Activated CD8-positive, alpha-beta T cell treated with anti-CD3 and anti-CD28 coated beads, Interleukin-2, amount 10 ng/mL, durations not matched to agents 7 days and 5 days (primary cell): ENCODE results near the gene TGFBR3L. TPM values are rescaled to one million over a fixed set of nuclear protein-coding genes. Genes with fewer than 3 reads are reported as not detected.
"Not testable (repeated sequence)": the region's sequence is repeated elsewhere in the genome, so short reads cannot be mapped to it uniquely, and the experiment has no call there.

Source experiments
- ATAC-seq: fragments of 150-1000 bp; cut with Tn5 transposase; one replicate; pipeline ENCODE4 v1.10.0; 2021; ENCODE audit warnings: moderate library complexity
- CTCF ChIA-PET: fragments of 350-600 bp; sonication (Branson Sonifier 250); formaldehyde crosslinking; loops from one replicate; lab custom pipeline; 2021; ENCODE audit warnings: antibody characterized with exemption; lab: Charles Lee
- POLR2A ChIA-PET: fragments of 350-600 bp; sonication (Branson Sonifier 250); formaldehyde crosslinking; loops from one replicate; lab custom pipeline; 2021; ENCODE audit warnings: antibody characterized with exemption; lab: Charles Lee
- DNase-seq: peaks from one replicate; pipeline ENCODE4 v3.0.0-alpha.2; 2020
- H3K27ac Mint-ChIP-seq: one replicate; pipeline ENCODE4 v1.8.0; 2021; ENCODE audit warnings: mild to moderate bottlenecking, mixed read lengths
- H3K27me3 Mint-ChIP-seq: one replicate; pipeline ENCODE4 v1.8.0; 2021; ENCODE audit warnings: low read depth, mixed read lengths
- H3K36me3 Mint-ChIP-seq: one replicate; pipeline ENCODE4 v1.8.0; 2021; ENCODE audit warnings: low read depth, mixed read lengths
- H3K4me1 Mint-ChIP-seq: one replicate; pipeline ENCODE4 v1.8.0; 2021; ENCODE audit warnings: low read depth, mixed read lengths
- H3K4me3 Mint-ChIP-seq: one replicate; pipeline ENCODE4 v1.8.0; 2021; ENCODE audit warnings: mild to moderate bottlenecking, mixed read lengths
- H3K9me3 Mint-ChIP-seq: one replicate; pipeline ENCODE4 v1.8.0; 2022; ENCODE audit warnings: mixed read lengths; ENCODE audit not compliant: insufficient read depth
- total RNA-seq, 2 experiments: library from RNA; stranded (reverse); gene quantifications; one replicate each; pipeline ENCODE4 v1.2.3, GENCODE V29; 2021

Gene TGFBR3L
- total RNA-seq, 2 experiments from 2014 or later = 2.7 to 3.6 TPM

- DNase-seq (no peak), ATAC-seq (no peak)
- Mint-ChIP-seq H3K4me3 (no peak overlapping the region), H3K27me3 (no peaks in the 10 kb centered on the region), H3K9me3 (no peaks in the 10 kb centered on the region), H3K27ac (no peak overlapping the region), H3K36me3 (peaks cover 12% of the 10 kb centered on the region), H3K4me1 (peaks cover 14% of the 10 kb centered on the region)
- CTCF ChIA-PET = interaction anchor here (5.6 kb wide), 1 partner anchor 16 kb away, joined by 50 read pairs; the partner anchor contains the start of gene TIMM44
- POLR2A ChIA-PET = no interaction called here
Observed at GRCh38 chr19:7927605-7928333, 13.1 kb downstream of the TGFBR3L start.

DNA sequence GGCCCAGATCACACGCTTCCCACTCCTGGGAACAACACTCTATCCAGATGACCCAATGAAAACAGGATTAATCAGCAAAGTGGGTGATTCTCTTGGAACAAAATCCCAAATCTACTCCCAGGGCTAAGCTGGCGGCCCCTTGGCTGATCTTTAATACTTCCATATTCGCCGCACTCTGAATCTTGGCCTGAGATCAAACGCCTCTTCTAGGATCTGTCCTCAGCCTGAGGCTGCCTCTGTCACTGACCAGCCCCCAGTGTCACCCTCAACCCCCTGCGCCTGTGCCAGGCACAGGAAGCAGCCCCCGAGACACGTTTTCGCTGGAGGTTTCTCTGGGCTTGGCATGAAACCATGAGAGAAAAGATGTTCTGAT lies 13.7 kb downstream of the TGFBR3L start:
- no peak for DNase-seq
- POLR2A ChIA-PET = no interaction called here
- CTCF ChIA-PET = interaction anchor here (0.9 to 5.6 kb wide), 5 partner anchors 11 to 59 kb away, joined by 3 to 50 read pairs (median 4); partner anchors contain the start of genes MAP2K7 and TIMM44

DNA sequence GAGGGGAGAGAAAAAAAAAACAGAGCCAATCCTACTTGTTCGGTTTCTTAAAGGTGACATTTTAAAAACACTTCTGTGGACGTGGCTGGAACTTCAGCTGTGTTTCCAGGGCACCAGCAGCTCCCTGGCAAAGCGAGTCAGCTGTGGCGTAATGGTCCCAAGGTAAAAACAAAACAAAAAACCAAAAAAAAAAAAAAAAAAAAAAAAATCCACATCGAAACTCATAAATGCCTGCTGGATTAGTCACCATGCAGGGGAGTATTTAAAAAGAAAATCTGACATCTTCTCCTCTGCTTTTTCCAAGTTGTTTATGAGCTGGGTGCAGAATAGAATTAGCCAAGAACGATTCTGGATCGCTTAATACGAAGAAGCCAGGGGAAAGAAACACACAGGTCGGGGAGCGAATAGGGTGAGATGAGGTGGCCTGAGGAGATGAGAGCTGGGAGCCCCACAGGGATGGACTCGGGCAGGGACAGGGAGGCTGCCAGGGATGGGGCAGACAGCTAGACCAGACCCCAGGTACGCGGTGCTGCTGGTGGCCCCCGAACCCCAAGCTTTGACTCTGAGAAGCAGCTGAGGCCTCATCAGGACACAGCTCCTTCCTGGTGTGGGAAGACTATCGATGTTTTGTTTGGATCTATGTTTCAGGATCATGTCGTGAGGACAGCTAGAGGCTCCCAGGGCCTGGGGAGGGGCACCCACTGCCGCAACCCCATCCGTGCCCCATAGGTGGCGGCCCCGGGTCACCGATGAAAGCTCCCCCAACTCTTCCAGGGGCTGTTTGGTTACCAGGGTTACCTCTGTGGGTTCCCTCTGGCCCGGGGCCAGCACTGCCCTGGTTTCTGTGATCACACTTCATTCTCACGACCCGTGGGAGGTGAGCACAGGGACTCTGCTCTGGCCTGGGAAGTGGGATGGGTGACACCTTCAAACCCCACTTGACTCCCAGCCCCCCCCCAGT lies 14.4 kb downstream of the TGFBR3L start:
- CTCF ChIA-PET = interaction anchor here (0.7 to 5.6 kb wide), 10 partner anchors 8 to 75 kb away, joined by 3 to 50 read pairs (median 4); partner anchors contain the start of genes MAP2K7, SNAPC2 and TIMM44
- Mint-ChIP-seq H3K27me3 (no peaks in the 10 kb centered on the region), H3K27ac (no peak overlapping the region), H3K4me3 (no peak overlapping the region), H3K4me1 (peaks cover 14% of the 10 kb centered on the region), H3K36me3 (peaks cover 10% of the 10 kb centered on the region), H3K9me3 (no peaks in the 10 kb centered on the region)
- ATAC-seq (peak; percentile 38), DNase-seq (peak; percentile 71)
- POLR2A ChIA-PET = interaction anchor here (0.6 to 1.3 kb wide), 3 partner anchors 8 to 431 kb away, joined by 3 to 5 read pairs (median 4); partner anchors contain the start of gene TIMM44

More for the DNA sequence above, 13.7 kb downstream of the TGFBR3L start:
- Mint-ChIP-seq H3K27ac (no peak overlapping the region), H3K4me1 (peaks cover 14% of the 10 kb centered on the region), H3K9me3 (no peaks in the 10 kb centered on the region), H3K4me3 (no peak overlapping the region), H3K36me3 (peaks cover 8% of the 10 kb centered on the region), H3K27me3 (no peaks in the 10 kb centered on the region)
- ATAC-seq = no peak

DNA sequence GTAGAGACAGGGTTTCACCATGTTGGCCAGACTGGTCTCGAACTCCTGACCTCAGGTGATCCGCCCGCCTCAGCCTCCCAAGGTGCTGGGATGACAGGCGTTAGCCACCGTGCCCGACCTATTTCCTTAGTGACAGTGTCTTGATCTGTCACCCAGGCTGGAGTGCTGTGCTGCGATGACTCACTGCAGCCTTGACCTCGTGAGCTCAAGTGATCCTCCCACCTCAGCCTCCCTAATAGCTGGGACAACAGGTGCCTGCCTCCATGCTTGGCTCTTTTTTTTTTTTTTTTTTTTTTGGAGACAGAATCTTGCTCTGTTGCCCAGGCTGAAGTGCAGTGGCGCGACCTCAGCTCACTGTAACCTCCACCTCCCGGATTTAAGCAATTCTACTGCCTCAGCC lies 15.4 kb downstream of the TGFBR3L start:
- Mint-ChIP-seq H3K36me3 (peaks cover 15% of the 10 kb centered on the region), H3K4me1 (peaks cover 11% of the 10 kb centered on the region)
- not testable (repeated sequence) for ATAC-seq, H3K27me3 Mint-ChIP-seq, H3K9me3 Mint-ChIP-seq, H3K27ac Mint-ChIP-seq, DNase-seq, H3K4me3 Mint-ChIP-seq
- ChIA-PET POLR2A (interaction anchor here (2.2 kb wide), 1 partner anchor 14 kb away, joined by 5 read pairs; the partner anchor contains the start of gene TIMM44), CTCF (interaction anchor here (1.0 to 5.6 kb wide), 2 partner anchors 14 to 72 kb away, joined by 4 to 50 read pairs; partner anchors contain the start of gene TIMM44)

DNA sequence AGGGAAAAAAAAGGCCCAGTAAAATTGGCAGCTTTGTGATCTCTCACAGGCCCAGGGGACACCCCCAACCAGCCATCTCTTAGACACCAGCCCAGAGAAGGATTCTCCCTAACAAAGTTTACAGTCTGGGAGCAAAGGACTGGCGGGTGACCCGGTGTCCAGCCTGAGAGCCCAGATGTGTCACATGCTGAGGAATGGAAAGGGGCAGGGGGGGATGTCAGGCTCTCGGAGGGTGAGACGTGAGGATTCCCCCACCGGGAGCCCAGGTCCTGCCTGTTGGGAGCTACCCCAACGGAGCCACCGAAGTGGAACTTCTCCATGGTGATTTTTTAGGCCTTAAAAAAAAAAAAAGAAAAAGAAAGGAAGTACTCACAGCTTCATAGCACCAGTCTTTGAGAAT lies 16.1 kb downstream of the TGFBR3L start:
- H3K27me3 Mint-ChIP-seq = no peaks in the 10 kb centered on the region
- ATAC-seq = no peak
- ChIA-PET CTCF (interaction anchor here (1.0 to 5.6 kb wide), 2 partner anchors 13 to 72 kb away, joined by 4 to 50 read pairs; partner anchors contain the start of gene TIMM44), POLR2A (interaction anchor here (2.2 kb wide), 1 partner anchor 13 kb away, joined by 5 read pairs; the partner anchor contains the start of gene TIMM44)
- no peaks in the 10 kb centered on the region for H3K9me3 Mint-ChIP-seq
- H3K36me3 Mint-ChIP-seq = peaks cover 20% of the 10 kb centered on the region
- H3K27ac Mint-ChIP-seq = no peak overlapping the region
- peaks cover 9% of the 10 kb centered on the region for H3K4me1 Mint-ChIP-seq
- no peak overlapping the region for H3K4me3 Mint-ChIP-seq
- DNase-seq = no peak

DNA sequence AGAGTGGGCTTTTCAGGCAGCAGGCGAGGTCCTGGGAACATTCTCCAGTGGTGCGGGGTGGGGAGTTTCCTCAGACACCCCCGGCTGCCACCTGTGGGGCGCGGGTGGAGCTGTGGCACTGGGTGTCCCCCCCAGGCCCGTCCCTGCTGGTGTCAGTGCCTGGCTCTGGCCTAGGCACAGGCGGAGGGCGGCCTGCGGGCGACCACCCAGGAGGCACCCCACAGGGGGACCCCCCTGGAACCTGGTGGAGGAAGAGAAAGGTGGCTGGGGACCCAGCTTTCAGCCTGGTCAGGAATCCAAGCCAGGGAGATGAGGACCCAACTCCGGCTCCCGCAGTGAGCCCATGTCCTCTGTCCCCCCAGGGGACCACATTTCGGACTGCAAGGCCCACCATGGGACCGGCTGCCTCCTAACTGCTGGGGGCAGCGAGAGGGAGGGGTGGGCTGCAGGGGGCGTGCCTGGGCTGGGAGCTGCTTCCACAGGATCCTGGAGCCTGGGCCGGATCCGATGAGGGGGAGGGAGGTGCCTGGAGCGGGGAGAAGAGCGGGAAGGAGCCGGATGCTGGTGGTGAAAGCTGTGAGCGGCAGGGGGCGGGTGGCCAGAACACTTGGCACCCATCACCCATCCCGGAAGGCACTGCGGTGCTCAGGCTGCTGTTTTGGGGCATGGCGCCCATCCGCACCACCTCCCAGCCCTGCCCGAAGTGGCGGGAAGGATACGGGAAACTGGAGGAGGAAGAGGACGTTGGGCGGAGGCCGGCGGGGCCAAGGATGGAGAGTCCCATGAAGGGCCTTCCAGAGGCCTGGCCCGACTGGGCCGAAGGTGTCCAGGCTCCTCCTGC lies 16.8 kb downstream of the TGFBR3L start:
- DNase-seq (no peak), ATAC-seq (no peak)
- no peak overlapping the region for H3K27ac Mint-ChIP-seq
- H3K4me1 Mint-ChIP-seq = peaks cover 7% of the 10 kb centered on the region
- no peaks in the 10 kb centered on the region for H3K9me3 Mint-ChIP-seq
- POLR2A ChIA-PET = interaction anchor here (2.2 kb wide), 1 partner anchor 12 kb away, joined by 5 read pairs; the partner anchor contains the start of gene TIMM44
- no peaks in the 10 kb centered on the region for H3K27me3 Mint-ChIP-seq
- CTCF ChIA-PET = interaction anchor here (1.0 to 5.6 kb wide), 2 partner anchors 13 to 71 kb away, joined by 4 to 50 read pairs; partner anchors contain the start of gene TIMM44
- H3K36me3 Mint-ChIP-seq = peaks cover 22% of the 10 kb centered on the region
- H3K4me3 Mint-ChIP-seq = no peak overlapping the region

DNA sequence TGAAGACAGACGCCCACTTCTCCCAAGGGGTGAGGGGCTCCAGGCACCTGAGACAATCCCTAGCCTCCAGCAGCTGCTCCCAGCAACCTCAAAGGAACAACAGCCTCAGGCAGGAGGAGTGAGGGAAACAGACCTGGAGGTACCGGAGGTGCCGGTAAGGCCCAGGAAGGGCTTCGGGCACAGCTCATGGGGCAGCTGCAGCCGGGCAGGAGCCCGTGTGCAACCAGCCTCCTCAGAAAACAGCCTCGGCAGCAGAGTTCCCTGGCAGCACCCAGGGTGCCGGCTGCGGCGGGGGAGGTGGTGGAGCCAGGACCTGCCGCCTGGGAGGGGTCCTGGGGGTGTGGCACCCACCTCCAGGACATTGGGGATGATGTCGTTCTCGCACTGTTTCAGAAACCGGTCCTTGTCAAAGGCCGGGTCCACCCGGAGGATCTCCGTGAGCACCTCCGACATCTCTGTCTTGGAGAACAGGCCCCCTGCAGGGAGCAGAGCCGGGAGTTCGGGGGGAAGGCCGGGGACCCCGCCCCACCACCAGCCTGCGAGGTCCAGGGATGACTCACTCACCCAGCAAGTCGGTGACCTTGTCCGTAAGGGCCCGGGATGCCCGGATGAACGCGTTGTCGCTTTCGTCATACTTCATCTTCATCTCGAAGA lies 17.8 kb downstream of the TGFBR3L start:
- H3K27me3 Mint-ChIP-seq = no peaks in the 10 kb centered on the region
- H3K4me3 Mint-ChIP-seq = no peak overlapping the region
- ChIA-PET CTCF (interaction anchor here (5.6 kb wide), 1 partner anchor 12 kb away, joined by 50 read pairs; the partner anchor contains the start of gene TIMM44), POLR2A (interaction anchor here (2.2 kb wide), 1 partner anchor 12 kb away, joined by 5 read pairs; the partner anchor contains the start of gene TIMM44)
- peaks cover 22% of the 10 kb centered on the region for H3K36me3 Mint-ChIP-seq
- H3K27ac Mint-ChIP-seq = no peak overlapping the region
- DNase-seq = no peak
- ATAC-seq = no peak
- H3K9me3 Mint-ChIP-seq = no peaks in the 10 kb centered on the region
- H3K4me1 Mint-ChIP-seq = peaks cover 5% of the 10 kb centered on the region

DNA sequence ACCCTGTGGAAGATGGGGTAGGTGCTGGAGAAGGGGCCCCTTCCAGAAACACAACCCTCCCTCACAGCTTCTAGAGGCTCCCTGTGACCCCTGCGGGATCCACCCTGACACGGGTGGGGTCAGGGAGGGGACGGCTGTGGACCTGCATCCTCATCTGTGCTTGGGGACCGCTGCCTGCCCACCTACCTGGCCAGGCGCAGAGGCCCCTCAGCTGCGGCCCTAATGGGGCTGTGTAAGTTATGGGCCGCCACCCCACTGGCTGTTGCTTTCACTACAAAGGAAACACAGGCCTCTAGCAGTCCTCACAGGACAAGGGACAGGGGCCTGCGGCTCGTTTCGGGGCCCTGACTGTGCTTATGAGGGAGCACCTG lies 18.3 kb downstream of the TGFBR3L start:
- Mint-ChIP-seq H3K9me3 (no peaks in the 10 kb centered on the region), H3K4me3 (no peak overlapping the region), H3K4me1 (peaks cover 5% of the 10 kb centered on the region), H3K36me3 (peaks cover 23% of the 10 kb centered on the region), H3K27ac (no peak overlapping the region), H3K27me3 (no peaks in the 10 kb centered on the region)
- ChIA-PET POLR2A (no interaction called here), CTCF (interaction anchor here (5.6 kb wide), 1 partner anchor 11 kb away, joined by 50 read pairs; the partner anchor contains the start of gene TIMM44)
- ATAC-seq (no peak), DNase-seq (no peak)

DNA sequence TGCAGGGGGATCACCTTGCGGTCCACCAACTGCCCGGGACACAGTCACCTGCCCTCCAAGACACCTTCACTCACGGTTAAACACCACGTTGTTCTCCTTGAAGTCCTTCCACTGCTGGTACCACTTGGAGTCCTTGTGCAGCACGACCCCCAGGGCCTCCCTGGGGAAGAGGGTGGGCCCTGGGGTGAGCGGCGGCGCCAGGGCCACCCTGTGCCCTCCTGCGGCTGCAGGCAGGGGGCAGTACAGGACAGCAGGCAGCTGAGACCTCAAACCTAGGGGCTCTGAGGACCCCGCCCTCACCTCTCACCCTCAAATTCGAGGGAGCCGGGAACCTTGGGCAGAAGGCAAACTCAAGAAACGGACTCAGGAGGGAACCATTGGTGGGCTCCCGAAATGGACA lies 18.8 kb downstream of the TGFBR3L start:
- peaks cover 5% of the 10 kb centered on the region for H3K4me1 Mint-ChIP-seq
- POLR2A ChIA-PET = no interaction called here
- H3K4me3 Mint-ChIP-seq = no peak overlapping the region
- no peak overlapping the region for H3K27ac Mint-ChIP-seq
- no peak for ATAC-seq
- peaks cover 23% of the 10 kb centered on the region for H3K36me3 Mint-ChIP-seq
- CTCF ChIA-PET = no interaction called here
- DNase-seq = no peak
- no peaks in the 10 kb centered on the region for H3K27me3 Mint-ChIP-seq
- H3K9me3 Mint-ChIP-seq = no peaks in the 10 kb centered on the region
